HG02938 (cell line): ENCODE data around the gene PTPRM.

Experiments used
- ATAC-seq: cut with Tn5 transposase; IDR thresholded peaks from one replicate; pipeline ENCODE4 v1.9.1; 2021; ENCODE audit warnings: mild to moderate bottlenecking, moderate library complexity; ENCODE audit not compliant: unreplicated experiment

The PTPRM gene

DNA sequence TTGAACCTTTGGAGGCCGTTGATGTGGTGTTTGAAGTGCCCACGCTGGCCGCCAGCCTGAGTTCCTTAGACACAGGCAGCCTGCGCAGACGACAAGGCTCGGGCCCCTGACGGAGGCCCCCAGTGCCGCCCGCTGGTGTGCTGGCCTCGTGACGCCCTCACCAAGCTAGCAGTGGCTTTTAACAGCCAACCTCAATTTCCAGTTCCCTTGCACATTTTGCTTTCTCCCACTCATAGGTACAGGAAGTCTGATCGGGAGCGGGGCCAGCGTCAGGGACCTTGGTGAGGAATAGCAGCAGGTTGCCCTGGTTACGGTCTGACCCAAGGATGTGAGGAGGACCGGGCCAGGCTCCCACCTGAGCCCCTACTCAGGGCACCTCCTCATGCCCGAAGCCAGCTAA lies 834.5 kb downstream of the PTPRM start:
- ATAC-seq: no peak

DNA sequence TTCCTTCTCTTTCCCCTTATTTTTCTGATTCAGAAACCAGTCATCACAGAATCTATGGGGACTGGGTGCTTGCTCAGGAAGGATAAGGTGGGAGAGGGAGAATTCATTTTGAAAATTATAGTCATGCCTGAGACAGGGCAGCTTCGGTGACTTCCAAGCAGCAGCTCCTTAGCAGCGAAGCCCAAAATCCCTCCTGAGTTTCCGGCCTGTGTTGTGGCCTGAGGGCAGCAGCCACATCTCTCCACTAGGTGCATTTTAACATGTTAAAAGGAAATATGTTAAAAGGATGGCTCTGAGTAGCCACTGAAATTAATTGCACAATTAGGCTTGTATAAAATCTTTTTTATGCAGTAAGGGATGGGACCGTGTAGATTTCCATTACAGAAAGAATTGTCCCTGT lies 835.1 kb downstream of the PTPRM start:
- no peak for ATAC-seq

DNA sequence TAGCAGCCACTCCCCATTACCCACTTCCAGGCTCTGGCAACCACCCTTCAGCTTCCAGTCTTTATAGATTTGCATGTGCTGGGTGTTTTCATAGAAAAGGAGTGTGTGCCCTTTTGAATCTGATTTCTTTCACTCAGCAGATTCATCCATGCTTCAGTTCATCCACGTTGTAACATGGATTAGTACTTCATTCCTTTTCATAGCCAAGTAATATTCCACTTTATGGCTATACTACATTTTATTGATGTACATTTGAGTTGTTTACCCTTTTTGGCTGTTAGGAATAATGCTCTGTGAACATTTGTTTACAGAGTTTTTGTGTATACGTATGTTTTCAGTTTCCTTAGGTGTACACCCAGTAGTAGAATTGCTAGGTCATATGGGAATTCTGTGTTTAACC lies 836.6 kb downstream of the PTPRM start:
- no peak for ATAC-seq

DNA sequence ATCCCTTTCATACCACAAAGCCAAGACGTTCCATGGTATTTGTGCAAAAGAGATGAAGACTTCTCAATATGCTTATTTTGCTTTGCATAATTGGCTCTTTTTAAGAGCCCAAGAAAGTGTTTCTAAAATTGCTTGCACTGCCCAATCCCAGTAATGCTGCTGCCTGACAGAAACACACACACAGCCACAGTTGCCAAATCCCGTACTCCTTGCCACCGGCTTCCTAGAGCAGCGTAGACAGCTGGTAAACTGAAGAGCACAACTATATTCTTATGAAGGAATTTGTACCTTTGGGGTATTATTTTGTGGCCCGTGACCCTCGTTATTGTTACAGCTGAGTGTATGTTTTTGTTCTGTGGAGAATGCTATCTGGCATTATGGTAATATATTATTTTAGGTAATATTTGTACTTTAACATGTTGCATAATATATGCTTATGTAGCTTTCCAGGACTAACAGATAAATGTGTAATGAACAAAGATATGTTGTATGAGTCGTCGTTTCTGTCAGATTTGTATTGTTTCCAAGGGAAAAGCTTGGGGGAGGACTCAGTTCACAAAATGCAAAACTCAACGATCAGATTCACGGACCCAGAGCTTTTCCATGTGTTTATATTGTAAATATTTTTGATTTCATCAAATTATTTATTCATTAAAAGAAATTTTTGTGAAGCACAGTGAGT lies 839.2 kb downstream of the PTPRM start:
- ATAC-seq: no peak

DNA sequence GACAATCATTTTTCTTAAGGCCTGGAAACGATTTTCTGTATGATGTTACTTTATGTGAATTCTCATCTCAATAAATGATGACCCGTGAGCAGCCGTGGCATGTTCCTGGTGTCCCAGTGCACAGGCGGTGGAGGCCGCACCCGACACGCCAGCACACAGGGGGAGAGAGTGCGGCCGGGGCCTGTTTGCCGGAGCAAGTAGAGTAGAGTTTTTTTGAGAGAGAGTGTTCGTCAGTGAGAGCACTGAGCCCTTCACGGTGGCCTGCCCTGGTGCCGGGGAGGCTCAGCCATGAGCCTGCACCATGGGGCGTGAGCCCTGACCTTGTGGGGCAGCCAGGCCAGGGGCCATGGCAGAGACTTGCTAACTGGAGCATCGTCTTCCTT lies 839.7 kb downstream of the PTPRM start:
- ATAC-seq: no peak

DNA sequence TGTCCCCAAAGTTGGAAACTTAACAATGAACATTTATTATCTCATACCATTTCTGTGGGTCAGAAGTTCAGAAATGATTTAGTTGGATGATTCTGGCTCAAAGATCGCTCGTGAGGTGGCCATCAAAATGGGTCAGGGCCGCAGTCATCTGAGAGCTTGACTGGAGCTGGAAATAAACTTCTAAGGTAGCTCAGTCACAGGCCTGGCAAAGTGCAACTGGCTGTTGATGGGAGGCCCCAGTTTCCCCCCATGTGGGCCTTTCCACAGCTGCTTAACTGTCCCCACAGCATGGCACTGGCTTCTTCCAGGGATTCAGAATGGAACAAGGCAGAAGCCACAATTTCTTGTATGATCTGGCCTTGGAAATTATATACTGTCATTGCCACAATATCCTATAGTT lies 842.0 kb downstream of the PTPRM start:
- ATAC-seq: no peak

DNA sequence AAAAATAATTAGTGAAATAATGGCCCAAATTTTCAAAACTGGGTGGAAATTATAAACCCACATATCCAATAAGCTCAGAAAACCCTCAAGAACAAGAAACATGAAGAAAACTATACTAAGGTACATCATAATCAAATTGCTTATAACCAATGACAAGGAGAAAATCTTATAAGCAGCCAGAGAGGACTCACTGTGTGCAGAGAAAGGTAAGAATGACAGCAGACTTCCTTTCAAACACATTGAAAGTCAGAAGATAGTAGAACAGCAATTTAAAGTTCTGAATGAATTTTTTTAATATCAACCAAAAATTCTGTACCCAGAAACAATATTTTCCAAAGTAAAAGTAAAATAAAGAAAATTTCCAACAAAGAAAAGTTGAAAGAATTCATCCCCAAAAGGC lies 844.4 kb downstream of the PTPRM start:
- ATAC-seq: no peak

DNA sequence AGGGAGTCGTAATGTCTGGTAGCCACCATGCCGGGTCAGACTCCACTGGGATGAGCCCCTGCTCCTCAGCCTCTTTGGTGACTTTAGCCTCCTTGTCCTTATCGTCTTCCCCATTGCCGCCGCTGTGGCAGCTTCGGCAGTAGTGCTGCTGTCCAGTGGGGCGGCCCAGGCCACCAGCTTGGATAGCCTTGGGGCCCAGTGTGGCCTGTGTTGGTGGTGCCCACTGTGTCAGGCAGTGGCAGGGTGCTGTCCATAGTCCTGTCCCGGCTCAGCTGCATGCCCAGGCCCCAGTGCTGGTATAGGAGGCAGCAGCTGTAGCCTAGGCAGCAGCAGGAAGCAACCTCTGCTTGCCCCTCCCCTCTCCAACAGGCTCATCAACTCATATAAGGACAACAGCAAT lies 845.0 kb downstream of the PTPRM start:
- ATAC-seq: no peak

DNA sequence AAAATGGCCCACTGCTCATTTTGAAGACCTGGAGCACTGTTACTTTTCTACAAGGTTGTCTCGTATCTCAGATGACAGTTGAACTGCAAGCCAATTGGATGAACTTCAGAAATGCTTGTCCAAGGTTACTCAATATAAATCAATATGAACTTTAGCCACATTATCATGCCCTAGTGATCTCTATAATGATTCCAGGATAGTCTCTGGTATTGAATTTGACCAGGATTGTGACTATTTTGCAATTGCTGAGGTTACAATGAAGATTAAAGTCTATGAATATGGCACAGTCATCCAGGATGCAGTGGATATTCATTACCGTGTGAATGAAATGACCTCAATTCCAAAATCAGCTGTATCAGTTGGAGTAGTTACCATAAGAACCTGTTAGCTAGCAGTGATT lies 846.1 kb downstream of the PTPRM start:
- ATAC-seq: no peak

DNA sequence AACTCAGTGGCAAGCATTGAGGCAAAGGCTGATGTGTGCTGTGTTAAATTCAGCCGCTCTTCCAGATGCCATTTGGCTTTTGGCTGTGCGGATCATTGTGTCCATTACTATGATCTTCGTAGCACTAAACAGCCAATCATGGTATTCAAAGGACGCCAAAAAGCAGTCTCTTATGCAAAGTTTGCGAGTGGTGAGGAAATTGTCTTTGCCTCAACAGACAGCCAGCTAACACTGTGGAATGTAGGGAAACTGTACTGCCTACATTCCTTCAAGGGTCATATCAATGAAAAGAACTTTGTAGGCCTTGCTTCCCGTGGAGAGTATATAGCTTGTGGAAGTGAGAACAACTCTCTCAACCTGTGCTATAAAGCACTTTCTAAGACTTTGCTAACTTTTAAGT lies 846.6 kb downstream of the PTPRM start:
- no peak for ATAC-seq

DNA sequence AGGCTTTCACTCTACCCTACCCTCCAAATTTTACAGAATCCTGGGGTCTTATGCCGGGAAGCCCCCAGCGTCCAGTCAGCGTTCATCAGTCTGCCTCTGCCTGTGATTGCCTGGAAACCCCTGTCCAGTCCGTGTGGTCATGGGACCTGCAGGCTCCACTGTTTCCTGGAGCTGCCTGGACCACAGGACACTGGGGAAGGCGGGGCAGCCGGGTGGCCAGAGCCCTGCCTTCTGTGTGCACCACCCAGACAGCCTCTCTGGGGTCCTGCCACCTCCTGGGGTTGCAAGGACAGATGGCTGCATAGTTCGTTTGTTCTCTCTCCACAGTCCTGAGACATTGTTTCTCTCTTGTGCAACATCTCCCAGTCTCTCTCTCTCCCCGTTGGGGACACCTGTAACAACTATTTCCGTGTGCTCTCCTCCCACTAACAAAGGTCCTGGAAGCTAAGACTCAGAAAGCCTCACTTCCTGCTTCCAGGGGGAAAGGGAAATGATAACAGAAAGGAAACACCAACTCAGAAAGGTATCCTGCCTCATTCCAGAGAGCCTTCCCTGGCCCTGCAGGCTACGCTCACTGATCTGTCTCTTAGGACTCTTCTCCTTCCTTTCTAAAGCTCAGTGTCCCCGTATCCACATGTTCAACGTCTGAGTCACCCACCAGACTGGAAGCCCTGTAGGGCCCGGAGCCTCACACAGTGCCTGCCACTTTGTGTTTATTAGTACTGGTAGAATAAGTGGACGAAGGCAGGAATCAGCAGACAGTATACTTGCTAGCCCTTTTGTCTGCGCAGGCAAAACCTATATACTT lies 849.3 kb downstream of the PTPRM start:
- no peak for ATAC-seq

DNA sequence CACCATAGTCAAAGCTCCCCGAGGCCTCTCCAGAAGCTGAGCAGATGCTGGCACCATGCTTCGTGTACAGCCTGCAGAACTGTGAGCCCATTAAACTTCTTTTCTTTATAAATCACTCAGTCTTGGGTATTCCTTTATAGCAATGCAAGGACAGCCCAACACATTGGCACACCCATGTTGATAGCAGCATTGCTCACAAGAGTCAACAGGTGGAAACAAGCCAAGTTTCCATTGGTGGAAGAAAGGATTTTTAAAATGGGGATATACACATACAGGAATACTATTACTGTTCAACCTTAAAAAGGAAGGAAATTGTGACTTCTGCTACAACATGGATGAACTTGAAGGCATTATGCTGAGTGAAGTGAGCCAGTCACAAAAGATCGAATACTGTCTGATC lies 855.3 kb downstream of the PTPRM start:
- no peak for ATAC-seq

DNA sequence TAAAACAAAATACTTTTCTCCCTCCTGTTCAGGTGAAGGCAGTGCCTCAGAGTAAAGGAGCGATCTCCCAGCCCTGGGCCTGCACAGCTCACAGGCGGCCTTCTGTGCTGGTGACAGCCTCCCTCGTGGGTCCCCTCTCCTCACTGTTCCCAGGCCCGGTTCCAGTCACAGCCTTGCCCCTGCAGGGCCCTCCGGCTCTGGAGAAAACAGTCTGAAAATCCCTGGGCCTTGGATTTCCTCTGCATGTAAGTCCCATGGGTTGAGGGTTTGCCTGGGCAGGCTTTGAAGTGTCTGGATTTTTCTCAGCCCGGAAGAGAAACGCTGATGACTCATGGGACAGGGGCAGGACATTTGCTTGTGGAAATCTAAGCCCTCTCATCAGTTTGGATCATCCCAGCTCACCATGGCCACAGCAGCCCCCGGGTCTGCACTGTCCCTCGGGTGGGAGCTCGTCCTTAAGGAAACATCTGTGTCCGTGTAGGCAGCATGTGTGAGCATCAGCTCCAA lies 856.0 kb downstream of the PTPRM start:
- ATAC-seq: no peak

DNA sequence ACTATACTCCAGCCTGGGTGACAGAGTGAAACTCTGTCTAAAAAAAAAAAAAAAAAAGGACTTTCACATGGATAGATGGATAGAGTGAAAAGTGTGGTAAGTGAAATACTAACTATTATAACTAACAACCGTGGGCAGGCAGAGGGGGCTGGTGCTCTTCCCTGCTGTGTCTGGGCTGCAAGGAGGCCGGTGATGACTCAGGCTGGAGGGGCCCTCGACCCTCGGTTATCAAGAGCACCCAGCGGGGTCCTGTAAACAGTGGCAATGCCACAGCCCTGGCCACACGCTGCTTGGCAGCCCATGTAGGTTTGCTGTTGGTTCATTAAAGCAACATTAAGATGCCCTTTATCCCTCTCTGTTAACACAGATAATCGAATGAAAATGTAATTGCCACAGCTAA lies 857.4 kb downstream of the PTPRM start:
- no peak for ATAC-seq

DNA sequence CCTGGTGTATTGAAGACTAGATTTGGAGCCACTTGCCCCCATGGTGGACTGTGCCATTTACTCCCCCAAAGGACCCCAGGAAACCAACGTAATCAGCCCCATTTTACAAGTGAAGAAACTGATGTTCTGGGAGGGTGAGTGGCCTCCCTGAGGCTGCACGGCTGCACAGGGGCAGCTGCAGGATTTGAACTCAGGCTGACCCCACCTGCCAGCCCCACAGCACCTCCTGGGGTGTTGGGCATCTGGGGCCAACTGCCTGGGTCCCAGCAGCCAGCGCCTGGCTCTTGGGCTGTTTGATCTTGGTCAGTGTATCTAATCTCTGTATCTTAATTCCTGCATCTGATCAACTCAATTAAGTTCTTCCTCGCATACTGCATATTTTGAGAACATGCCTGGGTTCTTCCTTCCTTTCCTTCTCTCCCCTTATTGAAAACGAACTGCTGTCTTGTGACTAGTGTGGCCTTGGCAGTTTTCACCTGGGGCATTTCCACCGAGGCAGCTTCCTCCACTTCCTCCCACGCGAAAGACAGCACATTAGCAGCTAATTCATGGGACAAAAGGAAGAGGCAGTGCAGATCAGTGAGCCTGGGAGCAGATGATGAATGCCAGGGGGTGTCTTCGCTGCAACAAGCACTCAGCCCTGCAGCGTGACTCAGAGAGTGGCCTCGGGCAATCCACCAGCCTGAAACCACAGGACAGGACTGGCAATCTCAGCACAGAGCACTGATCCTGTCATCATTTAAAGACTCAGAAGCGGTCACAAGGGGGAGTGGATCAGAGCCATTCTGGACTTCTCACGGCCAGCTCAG lies 858.0 kb downstream of the PTPRM start:
- ATAC-seq: no peak

DNA sequence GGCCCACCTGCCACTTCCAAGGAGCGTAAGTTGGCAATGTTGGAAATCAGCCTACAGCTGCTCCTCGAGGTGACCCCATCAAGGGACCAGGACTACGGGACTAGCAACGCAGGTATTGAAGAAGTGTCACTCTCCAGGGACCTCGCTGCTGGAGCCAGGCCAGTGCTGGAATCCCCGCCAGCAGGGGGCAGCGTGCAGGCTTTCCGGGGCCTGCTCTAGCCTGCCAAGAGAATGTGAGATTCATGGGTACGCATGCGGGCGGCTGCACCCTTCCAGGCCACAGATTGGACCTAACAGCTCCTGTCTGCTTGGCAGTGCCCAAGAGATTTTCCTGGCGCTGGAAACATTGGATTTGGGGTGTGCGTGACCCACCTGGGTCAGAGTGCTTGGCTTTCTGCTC lies 859.3 kb downstream of the PTPRM start:
- ATAC-seq: no peak

DNA sequence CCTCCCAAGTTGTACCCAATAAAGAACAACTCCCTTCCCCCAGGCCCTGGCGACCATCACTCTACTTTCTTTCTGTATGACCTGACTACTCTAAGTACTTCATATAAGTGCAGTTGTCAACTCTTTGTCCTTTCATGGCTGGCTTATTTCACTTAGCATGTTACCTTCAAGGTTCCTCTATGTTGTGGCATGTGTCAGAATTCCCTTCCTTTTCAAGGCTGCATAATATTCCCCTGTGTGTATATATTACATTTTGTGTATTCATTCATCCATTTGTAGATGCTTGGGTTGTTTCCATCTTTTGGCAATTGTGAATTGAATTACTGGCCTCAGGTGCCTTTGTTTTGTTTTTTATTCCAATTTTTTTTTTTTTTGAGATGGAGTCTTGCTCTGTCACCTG lies 860.2 kb downstream of the PTPRM start:
- ATAC-seq: no peak

DNA sequence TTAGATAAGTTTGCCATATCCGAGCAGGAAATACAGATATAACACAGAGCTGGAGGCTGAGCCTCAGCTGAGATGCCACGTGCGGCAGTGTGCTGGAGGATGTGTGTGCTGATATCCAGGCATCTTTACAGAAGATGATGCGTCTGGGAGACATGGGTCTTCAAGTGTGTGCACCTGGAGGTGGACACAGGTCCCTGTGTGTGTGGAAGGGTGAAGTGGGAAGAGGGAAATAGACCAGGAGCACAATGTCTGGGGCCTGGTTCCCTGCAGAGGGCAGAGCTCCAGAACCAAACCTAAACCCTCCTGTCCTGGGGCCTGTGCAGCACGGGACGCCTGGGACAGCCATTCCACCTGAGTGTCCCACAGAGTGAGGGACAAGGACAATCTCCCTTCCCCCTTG lies 861.8 kb downstream of the PTPRM start:
- no peak for ATAC-seq

DNA sequence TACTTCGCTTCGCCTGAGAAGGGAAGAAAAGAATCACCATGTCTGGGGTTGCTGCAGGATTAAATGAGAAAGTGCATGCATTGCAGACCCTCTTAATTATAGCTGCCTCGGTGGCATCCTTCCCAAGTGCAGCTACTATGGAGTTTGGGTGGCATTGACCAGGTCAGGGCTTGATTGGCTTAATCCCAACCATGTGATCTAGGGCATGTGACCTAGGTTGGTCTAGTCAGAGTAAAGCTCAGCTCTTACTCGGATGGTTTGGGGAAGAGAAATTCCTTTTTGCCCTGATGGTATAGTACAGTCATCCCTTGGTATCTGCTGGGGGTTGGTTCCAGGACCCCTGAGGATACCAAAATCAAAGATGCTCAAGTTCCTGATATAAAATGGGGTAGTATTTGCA lies 863.9 kb downstream of the PTPRM start:
- no peak for ATAC-seq

DNA sequence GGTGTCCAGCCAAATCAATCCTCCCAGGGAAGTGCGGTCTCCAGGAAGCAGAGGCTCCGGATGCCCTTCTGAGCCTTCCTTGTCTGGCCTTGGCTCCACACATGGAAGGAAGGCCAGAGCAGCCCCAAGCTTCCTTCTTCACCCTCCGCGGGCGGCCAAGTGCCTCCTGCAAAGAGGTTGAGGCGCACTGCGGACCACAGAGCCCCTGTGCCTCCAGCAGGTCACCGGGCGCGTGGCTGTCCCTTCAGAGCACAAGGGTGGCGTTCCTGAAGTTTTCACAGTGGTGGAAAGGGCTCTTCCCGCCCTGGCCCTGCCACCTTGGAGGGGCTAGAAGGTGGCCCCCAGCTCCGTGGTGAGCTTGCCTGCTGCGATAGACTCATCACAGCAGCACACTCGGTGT lies 866.2 kb downstream of the PTPRM start:
- no peak for ATAC-seq

DNA sequence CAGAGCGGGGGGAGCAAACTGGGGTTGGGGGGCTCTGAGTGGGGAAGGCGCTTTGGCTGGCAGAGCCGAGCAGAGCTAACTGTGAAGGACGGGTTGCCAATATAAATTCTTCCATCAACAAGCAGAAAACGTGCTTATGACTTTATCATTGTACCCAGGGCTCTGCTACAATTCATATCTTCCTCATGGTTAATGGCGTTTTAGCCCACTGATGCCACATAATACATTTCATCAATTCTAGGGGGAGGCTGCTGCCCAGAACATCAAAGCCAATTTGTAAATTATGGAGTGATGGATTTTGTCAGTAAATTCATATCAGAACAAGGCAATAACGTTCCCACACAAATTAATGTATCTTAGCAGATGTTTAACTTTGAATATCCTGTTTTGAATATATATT lies 866.7 kb downstream of the PTPRM start:
- ATAC-seq: no peak

DNA sequence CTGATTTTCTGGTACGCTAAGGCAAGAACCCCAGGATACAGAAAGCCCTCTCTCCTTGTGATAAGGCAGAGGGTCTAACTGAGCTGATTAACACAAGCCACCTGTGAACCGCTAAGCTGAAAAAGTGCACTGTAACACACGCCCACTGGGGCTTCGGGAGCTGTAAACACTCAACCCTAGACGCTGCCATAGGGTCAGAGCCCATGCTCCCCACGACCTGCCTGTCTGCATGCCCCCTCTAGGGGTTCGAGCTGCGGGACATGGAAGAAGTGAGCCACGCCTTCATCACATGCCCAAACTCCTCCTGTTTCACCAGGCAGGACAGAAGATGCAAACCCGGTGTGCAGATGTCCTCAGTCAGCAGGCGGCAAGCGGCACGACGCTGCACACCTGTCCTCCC lies 868.3 kb downstream of the PTPRM start:
- no peak for ATAC-seq
